HG03095 (cell line): ENCODE data around the gene RSF1.
"Not testable (repeated sequence)": the region's sequence is repeated elsewhere in the genome, so short reads cannot be mapped to it uniquely, and the experiment has no call there.

ENCODE experiments used
- ATAC-seq: cut with Tn5 transposase; IDR thresholded peaks from one replicate; pipeline ENCODE4 v1.9.1; 2021; ENCODE audit warnings: moderate library complexity; ENCODE audit not compliant: unreplicated experiment

The RSF1 gene

GRCh38 chr11:77636731-77637344 is 183.7 kb downstream of the RSF1 start:
- no peak for ATAC-seq

GRCh38 chr11:77633926-77634325 is 186.6 kb downstream of the RSF1 start:
- not testable (repeated sequence) for ATAC-seq

DNA sequence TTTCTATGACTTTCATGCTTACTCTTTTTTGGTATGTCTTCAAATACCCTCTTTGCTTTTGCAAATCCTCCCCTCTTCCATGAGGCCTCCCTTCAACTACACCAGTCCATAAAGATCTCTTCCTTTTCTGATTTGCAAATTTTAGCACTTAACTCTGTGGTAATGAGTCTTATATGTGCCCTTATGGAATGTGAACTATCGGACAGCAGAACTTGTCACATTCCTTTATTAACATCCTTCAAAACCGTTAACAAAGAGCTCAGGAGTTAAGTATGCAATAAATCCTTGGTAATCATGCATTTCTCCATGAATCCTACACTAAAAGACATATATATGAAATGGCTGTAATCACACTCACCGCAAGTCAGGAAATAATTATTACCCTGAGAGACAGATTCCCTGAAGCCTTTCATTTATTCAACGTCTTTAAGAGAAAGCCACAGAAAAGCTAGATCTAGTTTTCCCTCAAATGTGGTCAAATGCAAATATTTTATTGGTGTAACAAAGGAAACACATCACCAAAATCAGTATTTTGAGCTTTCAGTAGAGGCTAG is 190.3 kb downstream of the RSF1 start:
- ATAC-seq = no peak

GRCh38 chr11:77619576-77620198 is 200.8 kb downstream of the RSF1 start:
- no peak for ATAC-seq

DNA sequence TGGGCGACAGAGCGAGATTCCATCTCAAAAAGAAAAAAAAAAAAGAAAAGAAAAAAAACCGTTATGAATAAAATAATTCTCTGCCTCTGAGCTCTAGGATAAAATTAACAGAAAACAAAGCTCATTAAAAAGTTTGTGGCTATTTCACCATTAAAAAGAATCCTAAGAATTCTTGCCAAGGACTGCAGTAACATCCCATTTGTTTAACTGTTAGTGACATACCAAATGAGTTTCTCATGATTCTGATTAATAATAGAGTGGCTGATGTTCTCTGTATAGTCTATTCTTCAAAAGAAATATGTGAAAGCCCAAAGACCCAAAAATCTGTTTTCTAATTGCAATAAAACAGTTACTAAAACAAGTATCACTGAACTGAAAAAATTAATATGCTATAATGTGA is 202.6 kb downstream of the RSF1 start:
- ATAC-seq = no peak

GRCh38 chr11:77611921-77612320 is 208.6 kb downstream of the RSF1 start:
- no peak for ATAC-seq
